Osteoblast (primary cell): ENCODE data around the gene RNGTT. TPM values are rescaled to one million over a fixed set of nuclear protein-coding genes. Genes with fewer than 3 reads are reported as not detected.
A peak's percentile ranks its signal among the peaks of the same experiment; 100 is the strongest.

ENCODE experiments used
- DNase-seq: peaks from one replicate; pipeline ENCODE4 v3.0.0; 2011; ENCODE audit warnings: low spot score, mixed read lengths; ENCODE audit not compliant: insufficient read length; ENCODE audit errors: missing footprints
- H2AFZ ChIP-seq: 2 replicates; pipeline ENCODE4 v1.6.0; 2011; ENCODE audit warnings: mild to moderate bottlenecking, low read length
- H3K27ac ChIP-seq: 2 replicates; pipeline ENCODE4 v1.5.1; 2011; ENCODE audit warnings: mild to moderate bottlenecking, low read depth, low read length, moderate library complexity
- H3K27me3 ChIP-seq: 2 replicates; pipeline ENCODE4 v1.6.0; 2012; ENCODE audit warnings: mild to moderate bottlenecking, control low read depth, inconsistent platforms, low read length, moderate library complexity; ENCODE audit not compliant: insufficient read depth
- H3K36me3 ChIP-seq: 2 replicates; pipeline ENCODE4 v1.5.1; 2011; ENCODE audit warnings: mild to moderate bottlenecking, low read length, control low read depth, moderate library complexity; ENCODE audit not compliant: insufficient read depth
- H3K4me1 ChIP-seq: 2 replicates; pipeline ENCODE4 v1.5.1; 2011; ENCODE audit warnings: mild to moderate bottlenecking, low read length, control low read depth, moderate library complexity; ENCODE audit not compliant: insufficient read depth
- H3K4me2 ChIP-seq: 2 replicates; pipeline ENCODE4 v1.6.0; 2011; ENCODE audit warnings: mild to moderate bottlenecking, low read length; ENCODE audit not compliant: insufficient read depth
- H3K4me3 ChIP-seq: fragments of 200-600 bp; sonication (generic); 3 replicates; pipeline ENCODE4 v1.5.1; 2012; ENCODE audit warnings: mild to moderate bottlenecking, low read length, inconsistent platforms; ENCODE audit not compliant: insufficient read depth
- H3K79me2 ChIP-seq: 2 replicates; pipeline ENCODE4 v1.6.0; 2012; ENCODE audit warnings: mild to moderate bottlenecking, low read length, control low read depth, inconsistent platforms; ENCODE audit not compliant: insufficient read depth
- H3K9me3 ChIP-seq: 2 replicates; pipeline ENCODE4 v1.5.1; 2011; ENCODE audit warnings: low read depth, low read length, control low read depth
- H4K20me1 ChIP-seq: 2 replicates; pipeline ENCODE4 v1.6.0; 2012; ENCODE audit warnings: mild to moderate bottlenecking, low read length, control low read depth; ENCODE audit not compliant: insufficient read depth
- CTCF ChIP-seq: IDR thresholded peaks from 2 replicates; pipeline ENCODE4 v1.5.1; 2011; ENCODE audit warnings: mild to moderate bottlenecking, low read depth, low read length, moderate library complexity; ENCODE audit errors: extremely low read depth
- total RNA-seq: library from RNA; depleted of rRNA; stranded (reverse); fragments of >200 nt; gene quantifications from 2 replicates; pipeline ENCODE4 v1.2.3, GENCODE V29; 2012

RNGTT gene
- total RNA-seq, 1 donor, result 19.2 TPM

DNA sequence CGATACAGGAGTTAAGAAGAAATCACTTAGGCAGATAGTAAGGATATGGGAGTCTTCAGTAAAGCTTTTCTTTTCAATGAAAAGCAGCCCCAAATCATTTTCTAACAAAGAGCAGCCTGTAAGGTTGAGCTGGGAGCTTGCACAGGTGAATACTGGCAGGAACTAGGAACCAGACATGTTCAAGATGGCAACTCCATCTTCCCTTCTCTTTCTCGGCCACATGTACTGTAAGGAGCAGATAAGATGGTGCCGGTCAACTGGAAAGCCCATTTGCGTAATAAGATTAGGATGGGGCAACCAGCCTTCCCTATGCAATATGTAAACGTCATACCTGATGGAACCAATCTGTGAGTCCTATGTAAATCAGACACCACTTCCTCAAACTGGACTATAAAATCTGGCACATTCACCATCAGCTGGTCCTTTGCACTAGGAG, 46.2 kb upstream of the RNGTT start:
- no peak for DNase-seq
- TF ChIP-seq CTCF, result no peak

GRCh38 chr6:89008815-89009374, 45.5 kb upstream of the RNGTT start:
- TF ChIP-seq CTCF, result no peak
- H4K20me1 ChIP-seq, result no peaks in the 10 kb centered on the region
- H2AFZ ChIP-seq, result no peak overlapping the region
- H3K36me3 ChIP-seq, result no peaks in the 10 kb centered on the region
- H3K79me2 ChIP-seq, result no peaks in the 10 kb centered on the region
- H3K9me3 ChIP-seq, result no peaks in the 10 kb centered on the region
- peaks cover 5% of the 10 kb centered on the region for H3K27me3 ChIP-seq
- H3K4me1 ChIP-seq, result no peaks in the 10 kb centered on the region
- H3K4me3 ChIP-seq, result no peak overlapping the region
- no peak overlapping the region for H3K27ac ChIP-seq
- H3K4me2 ChIP-seq, result peak overlapping the region; percentile 61
- no peak for DNase-seq

More for the DNA sequence above, 46.2 kb upstream of the RNGTT start:
- Histone ChIP-seq H3K36me3 (no peaks in the 10 kb centered on the region), H4K20me1 (no peaks in the 10 kb centered on the region), H2AFZ (no peak overlapping the region), H3K4me1 (no peaks in the 10 kb centered on the region), H3K9me3 (no peaks in the 10 kb centered on the region), H3K4me3 (no peak overlapping the region), H3K79me2 (no peaks in the 10 kb centered on the region), H3K4me2 (no peak overlapping the region), H3K27me3 (peaks cover 5% of the 10 kb centered on the region), H3K27ac (no peak overlapping the region)

DNA sequence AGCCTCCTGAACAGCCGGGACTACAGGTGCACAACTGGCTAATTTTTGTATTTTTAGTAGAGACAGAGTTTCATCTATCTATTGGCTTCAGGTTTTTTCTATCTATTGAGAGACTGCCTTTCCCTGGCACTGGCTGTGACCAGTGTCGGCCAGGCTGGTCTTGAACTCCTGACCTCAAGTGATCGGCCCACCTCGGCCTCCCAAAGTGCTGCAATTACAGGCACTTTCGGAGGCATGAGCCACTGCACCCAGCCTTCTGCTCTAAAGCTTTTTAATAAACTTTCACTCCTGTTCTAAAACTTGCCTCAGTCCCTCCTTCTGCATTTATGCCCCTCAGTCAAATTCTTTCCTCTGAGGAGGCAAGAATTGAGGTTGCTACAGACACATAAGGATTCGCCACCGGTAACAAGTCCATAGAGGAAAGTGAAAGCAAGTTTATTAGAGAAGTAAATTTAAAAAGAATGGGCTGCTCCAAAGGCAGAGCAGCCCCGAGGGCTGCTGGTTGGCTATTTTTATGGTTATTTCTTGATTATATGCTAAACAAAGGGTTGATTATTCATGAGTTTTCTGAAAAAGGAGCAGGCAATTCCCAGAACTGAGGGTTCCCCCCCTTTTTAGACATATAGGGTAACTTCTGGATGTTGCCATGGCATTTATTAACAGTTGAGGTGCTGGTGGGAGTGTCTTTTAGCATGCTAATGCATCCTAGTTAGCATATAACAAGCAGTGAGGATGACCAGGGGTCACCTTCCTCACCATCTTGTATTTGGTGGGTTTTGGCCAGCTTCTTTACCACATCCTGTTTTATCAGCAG, 44.8 kb upstream of the RNGTT start:
- no peaks in the 10 kb centered on the region for H3K36me3 ChIP-seq
- H3K9me3 ChIP-seq, result no peaks in the 10 kb centered on the region
- H4K20me1 ChIP-seq, result no peaks in the 10 kb centered on the region
- H3K4me1 ChIP-seq, result no peaks in the 10 kb centered on the region
- no peak for DNase-seq
- H3K27me3 ChIP-seq, result peaks cover 5% of the 10 kb centered on the region
- H3K4me3 ChIP-seq, result peak overlapping the region; percentile 42
- no peak overlapping the region for H2AFZ ChIP-seq
- H3K27ac ChIP-seq, result no peak overlapping the region
- peak overlapping the region; percentile 61 for H3K4me2 ChIP-seq
- no peaks in the 10 kb centered on the region for H3K79me2 ChIP-seq
- no peak for TF ChIP-seq CTCF
